ENCODE data around the gene TRMT2B.
"Not testable (repeated sequence)": the region's sequence is repeated elsewhere in the genome, so short reads cannot be mapped to it uniquely, and the experiment has no call there.

TRMT2B gene

GRCh38 chrX:100999451-100999850 is 52.5 kb downstream of the TRMT2B start:
- DNase-seq, result no peak

- no peak for DNase-seq
Measured at GRCh38 chrX:100995469-100995868, 56.4 kb downstream of the TRMT2B start.

- DNase-seq, result no peak
Measured at GRCh38 chrX:100994352-100995281, 57.3 kb downstream of the TRMT2B start.

GRCh38 chrX:100990139-100990538 is 61.8 kb downstream of the TRMT2B start:
- no peak for DNase-seq

- no peak for DNase-seq
Measured at GRCh38 chrX:100984818-100985217, 67.1 kb downstream of the TRMT2B start.

GRCh38 chrX:100981498-100981845 is 70.4 kb downstream of the TRMT2B start:
- not testable (repeated sequence) for DNase-seq

GRCh38 chrX:100980608-100981497 is 71.1 kb downstream of the TRMT2B start:
- no peak for DNase-seq

GRCh38 chrX:100979881-100980607 is 71.9 kb downstream of the TRMT2B start:
- no peak for DNase-seq

- no peak for DNase-seq
Measured at GRCh38 chrX:100976211-100976610, 75.7 kb downstream of the TRMT2B start.

GRCh38 chrX:100975212-100975611 is 76.7 kb downstream of the TRMT2B start:
- no peak for DNase-seq

- no peak for DNase-seq
Measured at GRCh38 chrX:100973411-100973810, 78.5 kb downstream of the TRMT2B start.

GRCh38 chrX:100969936-100970335 is 82.0 kb downstream of the TRMT2B start:
- DNase-seq, result no peak

- DNase-seq, result no peak
Measured at GRCh38 chrX:100969408-100969807, 82.5 kb downstream of the TRMT2B start, which contains the start of gene ARL13A. ARL13A (plus strand) TSS chrX:100969708; CDS start chrX:100973690, 3,982 bp downstream.

- DNase-seq, result no peak
Measured at GRCh38 chrX:100964362-100964761, 87.5 kb downstream of the TRMT2B start.

- no peak for DNase-seq
Measured at GRCh38 chrX:100962811-100963210, 89.1 kb downstream of the TRMT2B start.

All from activated effector memory CD4-positive, alpha-beta T cell treated with Interleukin-2 at 50 U/mL for 16 hours (primary cell).